Endothelial cell of umbilical vein (primary cell): ENCODE results near the gene CEP55. TPM values are rescaled to one million over a fixed set of nuclear protein-coding genes. Genes with fewer than 3 reads are reported as not detected.
A peak's percentile ranks its signal among the peaks of the same experiment; 100 is the strongest.

Source experiments
- BruUV-seq: library from RNA; stranded (reverse); fragments of 400-500 nt; replicated peaks from 2 replicates; lab custom pipeline; 2021; lab: Mats Ljungman, UMichigan
- CTCF ChIA-PET: fragments of 300-600, 350-600 bp; sonication (Branson Sonifier 250); formaldehyde crosslinking; loops from one replicate; lab custom pipeline; 2021; ENCODE audit warnings: antibody characterized with exemption, inconsistent platforms; lab: Charles Lee
- POLR2A ChIA-PET: fragments of 300-600, 350-600 bp; sonication (Branson Sonifier 250); formaldehyde crosslinking; loops from one replicate; lab custom pipeline; 2021; ENCODE audit warnings: antibody characterized with exemption, inconsistent platforms; lab: Charles Lee
- DNase-seq: peaks from one replicate; pipeline ENCODE4 v3.0.0-alpha.2; 2011; ENCODE audit warnings: low read depth, low spot score
- FAIRE-seq: peaks from 2 replicates; lab custom pipeline; 2011; peaks lifted over from hg19 to GRCh38; lab: Jason Lieb, UNC
- H2AFZ ChIP-seq: 2 replicates; pipeline ENCODE4 v1.6.0; 2012; ENCODE audit warnings: low read depth, low read length, control low read depth, inconsistent platforms
- H3K27ac ChIP-seq: 2 replicates; pipeline ENCODE4 v1.5.1; 2011; ENCODE audit warnings: low read depth, mild to moderate bottlenecking, control low read depth, low read length, moderate library complexity; ENCODE audit not compliant: insufficient read depth
- H3K27me3 ChIP-seq, 2 experiments: 2 replicates each; pipeline versions ENCODE4 v1.6.0 to v1.6.1; 2011; ENCODE audit warnings: low read length in 2 of 2, mixed read lengths in 1 of 2; ENCODE audit not compliant: control insufficient read depth in 2 of 2, insufficient read depth in 2 of 2
- H3K36me3 ChIP-seq, 2 experiments: 2 replicates in 1 of 2; 3 replicates in 1 of 2; pipeline ENCODE4 v1.5.1; 2011; ENCODE audit warnings: low read length in 2 of 2, mild to moderate bottlenecking in 1 of 2, moderate library complexity in 1 of 2; ENCODE audit not compliant: control insufficient read depth in 2 of 2, insufficient read depth in 2 of 2; ENCODE audit errors: extremely low read depth in 1 of 2
- H3K4me1 ChIP-seq: 3 replicates; pipeline ENCODE4 v1.5.1; 2011; ENCODE audit warnings: mild to moderate bottlenecking, low read length; ENCODE audit not compliant: control insufficient read depth, insufficient read depth; ENCODE audit errors: extremely low read depth
- H3K4me2 ChIP-seq: 2 replicates; pipeline ENCODE4 v1.6.1; 2011; ENCODE audit warnings: low read length, control low read depth, mixed read lengths; ENCODE audit not compliant: insufficient read depth
- H3K4me3 ChIP-seq, 3 experiments: fragments of 200-600 bp in 1 of 3; sonication (generic), shearing (Covaris generic) in 1 of 3; replicated peaks in 1 of 3; 2 replicates each; pipeline ENCODE4 v1.5.1; 2011 to 2016; ENCODE audit warnings: control low read depth in 3 of 3, low read length in 3 of 3, mild to moderate bottlenecking in 2 of 3, inconsistent platforms in 1 of 3, low read depth in 1 of 3, moderate library complexity in 1 of 3; ENCODE audit not compliant: insufficient read depth in 1 of 3
- H3K79me2 ChIP-seq: 2 replicates; pipeline ENCODE4 v1.6.0; 2012; ENCODE audit warnings: low read length, inconsistent platforms; ENCODE audit not compliant: control insufficient read depth, insufficient read depth
- H3K9ac ChIP-seq: replicated peaks from 2 replicates; pipeline ENCODE3; 2011; ENCODE audit warnings: low read length, control low read depth; ENCODE audit not compliant: insufficient read depth; ENCODE audit errors: extremely low read depth
- H3K9me1 ChIP-seq: replicated peaks from 3 replicates; pipeline ENCODE4 v1.6.0; 2011; ENCODE audit warnings: mild to moderate bottlenecking, low read length; ENCODE audit not compliant: control insufficient read depth, insufficient read depth; ENCODE audit errors: extremely low read depth
- H3K9me3 ChIP-seq: replicated peaks from 2 replicates; pipeline ENCODE4 v1.5.1; 2012; ENCODE audit warnings: low read length, inconsistent platforms; ENCODE audit not compliant: control insufficient read depth, insufficient read depth
- H4K20me1 ChIP-seq: replicated peaks from 2 replicates; pipeline ENCODE3; 2011; ENCODE audit warnings: mild to moderate bottlenecking, low read length; ENCODE audit not compliant: control insufficient read depth, insufficient read depth; ENCODE audit errors: extremely low read depth
- EZH2 ChIP-seq: IDR thresholded peaks from 2 replicates; pipeline ENCODE4 v1.6.1; 2012; ENCODE audit warnings: borderline replicate concordance, low read depth, mild to moderate bottlenecking, moderate library complexity, low read length, inconsistent platforms; ENCODE audit not compliant: severe bottlenecking
- FOS ChIP-seq: IDR thresholded peaks from 2 replicates; pipeline ENCODE4 v1.6.1; 2011; ENCODE audit warnings: mild to moderate bottlenecking, low read length, moderate library complexity, borderline replicate concordance; ENCODE audit not compliant: insufficient read depth
- GATA2 ChIP-seq: IDR thresholded peaks from 2 replicates; pipeline ENCODE4 v1.7.0; 2011; ENCODE audit warnings: low read depth, mild to moderate bottlenecking, moderate library complexity, mixed read lengths, low read length; ENCODE audit not compliant: insufficient read length, insufficient read depth
- JUN ChIP-seq: IDR thresholded peaks from 2 replicates; pipeline ENCODE4 v1.6.1; 2011; ENCODE audit warnings: borderline replicate concordance, low read depth; ENCODE audit not compliant: insufficient read length, insufficient read depth
- MAX ChIP-seq: IDR thresholded peaks from 2 replicates; pipeline ENCODE4 v1.6.1; 2011; ENCODE audit not compliant: insufficient read depth, insufficient read length
- POLR2A ChIP-seq: IDR thresholded peaks from 2 replicates; pipeline ENCODE4 v1.6.1; 2012; ENCODE audit warnings: low read depth, mild to moderate bottlenecking, control low read depth, low read length
- POLR2AphosphoS5 ChIP-seq: IDR thresholded peaks from 2 replicates; pipeline ENCODE4 v1.6.1; 2012; ENCODE audit warnings: low read depth, mild to moderate bottlenecking, control low read depth, low read length, moderate library complexity; ENCODE audit not compliant: insufficient read depth
- dilution Hi-C: fragments of 300-500 bp; cut with MboI; formaldehyde crosslinking; loops from one replicate; pipeline ENCODE4 v1.15.0; 2019; ENCODE audit warnings: low sequenced_read_pairs; ENCODE audit not compliant: extremely low pct_ligation_motif_present
- intact Hi-C: fragments of 100-400 bp; cut with micrococcal nuclease; formaldehyde crosslinking; loops from one replicate; pipeline ENCODE4 v1.10.0; 2022
- polyA plus RNA-seq, 4 experiments: library from polyadenylated mRNA; depleted of rRNA in 3 of 4; stranded (reverse) in 3 of 4; unstranded in 1 of 4; fragments of >200 nt; gene quantifications; 2 replicates each; pipeline versions ENCODE4 v1.2.1 to v1.2.3, GENCODE V29; 2011 to 2012; ENCODE audit warnings: missing spikeins in 1 of 4
- total RNA-seq: library from RNA; stranded (reverse); gene quantifications from 2 replicates; pipeline ENCODE4 v1.2.3, GENCODE V29; 2021
- TF ChIP-seq, protein P1 (sequence below), 2 donors: IDR thresholded peaks; 1 replicate in 1 of 2; 2 replicates in 1 of 2; pipeline ENCODE4 v1.5.1; 2011; ENCODE audit warnings: low read length in 2 of 2, mild to moderate bottlenecking in 2 of 2, moderate library complexity in 2 of 2, control low read depth in 1 of 2, inconsistent platforms in 1 of 2, low read depth in 1 of 2; ENCODE audit not compliant: insufficient read depth in 1 of 2; ENCODE audit errors: extremely low read depth in 1 of 2

The CEP55 gene
- total and polyA plus RNA-seq, 2 donors (not counting 3 experiments of a cell fraction or from before 2014, with no cell fraction given) = 17.4 to 63.0 TPM

DNA sequence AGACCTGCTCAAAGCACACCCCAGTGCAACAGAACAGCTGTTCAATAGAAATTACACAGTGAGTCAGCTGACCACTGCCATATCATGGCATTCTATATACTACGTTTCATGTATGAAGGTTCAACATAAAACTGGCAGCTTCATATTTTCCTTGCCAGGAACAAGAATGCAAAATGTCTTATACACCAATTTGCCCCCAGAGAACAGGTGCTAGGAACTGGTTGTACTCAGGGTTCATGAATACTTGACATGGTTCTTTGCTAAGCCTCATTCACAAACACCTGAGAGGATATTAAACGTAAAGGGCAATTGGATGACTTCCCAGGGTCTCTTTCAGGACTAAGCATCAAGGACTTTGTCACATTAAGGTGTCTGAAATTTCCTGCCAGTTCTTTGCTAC is 21.2 kb upstream of the CEP55 start:
- dilution Hi-C loops = no loop called here
- no peak overlapping the region for H3K4me3 ChIP-seq
- intact Hi-C loops = no loop called here
- peak overlapping the region; percentile 23 for H3K4me2 ChIP-seq
- H3K4me1 ChIP-seq = peaks cover 82% of the 10 kb centered on the region
- H3K9me1 ChIP-seq = no peaks in the 10 kb centered on the region
- peak overlapping the region; percentile 66 for H3K27ac ChIP-seq
- no peak overlapping the region for H3K9ac ChIP-seq
- ChIA-PET CTCF (interaction anchor here (1.0 to 1.9 kb wide), 5 partner anchors 9 to 99 kb away, joined by 3 to 10 read pairs (median 5); no protein-coding TSS in a partner anchor), POLR2A (interaction anchor here (1.1 to 1.8 kb wide), 3 partner anchors 9 to 12 kb away, joined by 3 to 13 read pairs (median 8); no protein-coding TSS in a partner anchor)
- no peak overlapping the region for H2AFZ ChIP-seq
- H3K79me2 ChIP-seq = peaks cover 85% of the 10 kb centered on the region
- no TSS peak for BruUV-seq
- FAIRE-seq (no peak), DNase-seq (no peak)
- no peaks in the 10 kb centered on the region for H3K9me3 ChIP-seq
- no peaks in the 10 kb centered on the region for H4K20me1 ChIP-seq
- TF ChIP-seq, protein P1, sequence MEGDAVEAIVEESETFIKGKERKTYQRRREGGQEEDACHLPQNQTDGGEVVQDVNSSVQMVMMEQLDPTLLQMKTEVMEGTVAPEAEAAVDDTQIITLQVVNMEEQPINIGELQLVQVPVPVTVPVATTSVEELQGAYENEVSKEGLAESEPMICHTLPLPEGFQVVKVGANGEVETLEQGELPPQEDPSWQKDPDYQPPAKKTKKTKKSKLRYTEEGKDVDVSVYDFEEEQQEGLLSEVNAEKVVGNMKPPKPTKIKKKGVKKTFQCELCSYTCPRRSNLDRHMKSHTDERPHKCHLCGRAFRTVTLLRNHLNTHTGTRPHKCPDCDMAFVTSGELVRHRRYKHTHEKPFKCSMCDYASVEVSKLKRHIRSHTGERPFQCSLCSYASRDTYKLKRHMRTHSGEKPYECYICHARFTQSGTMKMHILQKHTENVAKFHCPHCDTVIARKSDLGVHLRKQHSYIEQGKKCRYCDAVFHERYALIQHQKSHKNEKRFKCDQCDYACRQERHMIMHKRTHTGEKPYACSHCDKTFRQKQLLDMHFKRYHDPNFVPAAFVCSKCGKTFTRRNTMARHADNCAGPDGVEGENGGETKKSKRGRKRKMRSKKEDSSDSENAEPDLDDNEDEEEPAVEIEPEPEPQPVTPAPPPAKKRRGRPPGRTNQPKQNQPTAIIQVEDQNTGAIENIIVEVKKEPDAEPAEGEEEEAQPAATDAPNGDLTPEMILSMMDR (IDR thresholded peaks at IDR 0.05; ENCODE audit: extremely low read depth in 1 of 2, insufficient read depth in 1 of 2, low read depth in 1 of 2, low read length in 2 of 2) = no peak
- TF ChIP-seq FOS (no peak), POLR2A (no peak), MAX (no peak)
- H3K36me3 ChIP-seq = peaks cover 0 to 2% of the 10 kb centered on the region in 2 experiments
- no peaks in the 10 kb centered on the region for H3K27me3 ChIP-seq

DNA sequence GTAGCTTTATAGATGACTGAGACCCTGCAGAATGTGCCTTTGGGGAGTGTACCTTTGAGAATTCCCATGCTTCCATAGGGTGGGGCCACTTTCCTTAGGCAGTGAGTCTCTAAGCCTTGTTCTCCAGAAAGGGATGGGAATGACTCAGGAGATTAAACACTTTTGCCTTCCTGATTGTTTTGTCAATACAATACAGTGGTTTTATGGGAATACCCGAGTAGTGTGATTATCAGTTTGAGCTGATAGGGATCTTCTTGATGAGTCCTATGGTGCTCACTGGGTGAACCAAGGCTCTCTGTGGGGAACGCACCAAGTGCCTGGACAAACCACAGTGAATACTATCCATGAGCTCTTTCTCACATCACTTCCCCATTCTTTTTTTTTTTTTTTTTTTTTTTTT is 20.5 kb upstream of the CEP55 start:
- BruUV-seq = no TSS peak
- CTCF ChIA-PET = interaction anchor here (0.6 to 1.9 kb wide), 10 partner anchors 10 to 99 kb away, joined by 3 to 10 read pairs (median 4); no protein-coding TSS in a partner anchor
- POLR2A ChIA-PET = interaction anchor here (0.6 to 1.8 kb wide), 6 partner anchors 10 to 97 kb away, joined by 3 to 13 read pairs (median 4); no protein-coding TSS in a partner anchor
- intact Hi-C loops = no loop called here
- Histone ChIP-seq H3K79me2 (peaks cover 87% of the 10 kb centered on the region), H3K4me3 (no peak overlapping the region), H4K20me1 (no peaks in the 10 kb centered on the region), H3K36me3 (peaks cover 0 to 2% of the 10 kb centered on the region in 2 experiments), H3K27me3 (no peaks in the 10 kb centered on the region), H3K27ac (peak overlapping the region; percentile 66), H2AFZ (no peak overlapping the region), H3K9me1 (no peaks in the 10 kb centered on the region), H3K4me1 (peaks cover 76% of the 10 kb centered on the region), H3K9me3 (no peaks in the 10 kb centered on the region), H3K4me2 (peak overlapping the region; percentile 23), H3K9ac (peak overlapping the region; percentile 38)
- peak; percentile 82 for DNase-seq
- peak; percentile 86 for FAIRE-seq
- dilution Hi-C loops = no loop called here
- TF ChIP-seq EZH2 (no peak), POLR2AphosphoS5 (peak; percentile 49), MAX (no peak), JUN (peak; percentile 56), POLR2A (peak; percentile 62), FOS (peak; percentile 84), GATA2 (peak; percentile 96)
- TF ChIP-seq, protein P1 (IDR thresholded peaks at IDR 0.05; ENCODE audit: extremely low read depth in 1 of 2, insufficient read depth in 1 of 2, low read depth in 1 of 2, low read length in 2 of 2) = no peak
